CD4-positive, CD25-positive, alpha-beta regulatory T cell (primary cell): Measurements from ENCODE around the gene OTOGL. TPM values are rescaled to one million over a fixed set of nuclear protein-coding genes. Genes with fewer than 3 reads are reported as not detected.

Experiments
- ATAC-seq, 2 donors: fragments of 150-1000 bp; cut with Tn5 transposase; one replicate each; pipeline ENCODE4 v1.10.0; 2021; ENCODE audit warnings: low read depth in 2 of 2, moderate number of reproducible peaks in 2 of 2, moderate library complexity in 1 of 2
- DNase-seq, 3 donors: peaks; one replicate each; pipeline versions ENCODE4 v3.0.0 to v3.0.0-alpha.2; 2012 to 2022; ENCODE audit warnings: mixed read lengths in 1 of 3
- H3K27ac ChIP-seq: one replicate; pipeline ENCODE4 v1.7.0; 2013; ENCODE audit warnings: mild to moderate bottlenecking, low read length; ENCODE audit not compliant: insufficient read depth, poor library complexity, severe bottlenecking
- H3K27me3 ChIP-seq: one replicate; pipeline ENCODE4 v1.7.0; 2013; ENCODE audit warnings: low read length; ENCODE audit not compliant: control insufficient read depth, insufficient read depth
- H3K36me3 ChIP-seq: one replicate; pipeline ENCODE4 v1.7.0; 2013; ENCODE audit warnings: mild to moderate bottlenecking, low read length, moderate library complexity; ENCODE audit not compliant: control insufficient read depth, insufficient read depth
- H3K4me1 ChIP-seq: 2 replicates; pipeline ENCODE4 v1.7.0; 2013; ENCODE audit warnings: mild to moderate bottlenecking, low read length; ENCODE audit not compliant: insufficient read depth, control insufficient read depth, poor library complexity, severe bottlenecking
- H3K4me3 ChIP-seq: one replicate; pipeline ENCODE4 v1.7.0; 2013; ENCODE audit warnings: low read depth, mild to moderate bottlenecking, low read length, moderate library complexity
- H3K9me3 ChIP-seq, 2 experiments: 1 replicate in 1 of 2; 2 replicates in 1 of 2; pipeline ENCODE4 v1.7.0; 2013; ENCODE audit warnings: low read length in 2 of 2, mild to moderate bottlenecking in 1 of 2, moderate library complexity in 1 of 2; ENCODE audit not compliant: control insufficient read depth in 2 of 2
- H3K27ac Mint-ChIP-seq, 3 donors: one replicate each; pipeline ENCODE4 v1.8.0; 2020 to 2022; ENCODE audit warnings: mild to moderate bottlenecking in 3 of 3, mixed read lengths in 3 of 3, moderate library complexity in 2 of 3
- H3K27me3 Mint-ChIP-seq: one replicate; pipeline ENCODE4 v1.8.0; 2022; ENCODE audit warnings: mild to moderate bottlenecking, mixed read lengths
- H3K36me3 Mint-ChIP-seq: one replicate; pipeline ENCODE4 v1.8.0; 2020; ENCODE audit warnings: mixed read lengths
- H3K4me1 Mint-ChIP-seq, 4 donors: one replicate each; pipeline ENCODE4 v1.8.0; 2020 to 2022; ENCODE audit warnings: mixed read lengths in 4 of 4, mild to moderate bottlenecking in 1 of 4
- H3K4me3 Mint-ChIP-seq, 4 donors: one replicate each; pipeline ENCODE4 v1.8.0; 2020 to 2022; ENCODE audit warnings: mild to moderate bottlenecking in 4 of 4, mixed read lengths in 4 of 4, moderate library complexity in 3 of 4
- H3K9me3 Mint-ChIP-seq, 7 donors: one replicate each; pipeline ENCODE4 v1.8.0; 2020 to 2022; ENCODE audit warnings: mixed read lengths in 7 of 7, mild to moderate bottlenecking in 3 of 7, moderate library complexity in 2 of 7
- polyA plus RNA-seq, 4 donors: library from polyadenylated mRNA; unstranded; fragments of 300-500 nt; fragmentation: Illumina TruSeq; gene quantifications; one replicate each; pipeline ENCODE4 v1.2.3, GENCODE V29; 2021
- total RNA-seq: library from RNA; stranded (reverse); gene quantifications from one replicate; pipeline ENCODE4 v1.2.3, GENCODE V29; 2022

OTOGL gene
- total and polyA plus RNA-seq, 5 donors from 2014 or later, result not detected

GRCh38 chr12:80314741-80315140 lies 215.4 kb downstream of the OTOGL start:
- Mint-ChIP-seq H3K9me3 (peaks cover 0 to 4% (median 1%) of the 10 kb centered on the region in 7 donors), H3K4me3 (no peak overlapping the region), H3K4me1 (no peaks in the 10 kb centered on the region), H3K27ac (no peak overlapping the region), H3K27me3 (no peaks in the 10 kb centered on the region), H3K36me3 (no peaks in the 10 kb centered on the region)
- ATAC-seq (no peak), DNase-seq (no peak)
- H3K27ac ChIP-seq, result no peak overlapping the region
- H3K9me3 ChIP-seq, result no peaks in the 10 kb centered on the region
- H3K36me3 ChIP-seq, result no peaks in the 10 kb centered on the region
- no peaks in the 10 kb centered on the region for H3K27me3 ChIP-seq
- H3K4me3 ChIP-seq, result no peak overlapping the region
- H3K4me1 ChIP-seq, result no peaks in the 10 kb centered on the region

GRCh38 chr12:80316222-80316621 lies 216.9 kb downstream of the OTOGL start:
- Mint-ChIP-seq H3K4me3 (no peak overlapping the region), H3K27ac (no peak overlapping the region), H3K4me1 (no peaks in the 10 kb centered on the region), H3K36me3 (no peaks in the 10 kb centered on the region), H3K27me3 (no peaks in the 10 kb centered on the region), H3K9me3 (peaks cover 0 to 2% (median 0%) of the 10 kb centered on the region in 7 donors)
- H3K4me1 ChIP-seq, result no peaks in the 10 kb centered on the region
- H3K27me3 ChIP-seq, result no peaks in the 10 kb centered on the region
- no peaks in the 10 kb centered on the region for H3K9me3 ChIP-seq
- no peak overlapping the region for H3K27ac ChIP-seq
- H3K36me3 ChIP-seq, result no peaks in the 10 kb centered on the region
- no peak overlapping the region for H3K4me3 ChIP-seq
- no peak for DNase-seq
- no peak for ATAC-seq

DNA sequence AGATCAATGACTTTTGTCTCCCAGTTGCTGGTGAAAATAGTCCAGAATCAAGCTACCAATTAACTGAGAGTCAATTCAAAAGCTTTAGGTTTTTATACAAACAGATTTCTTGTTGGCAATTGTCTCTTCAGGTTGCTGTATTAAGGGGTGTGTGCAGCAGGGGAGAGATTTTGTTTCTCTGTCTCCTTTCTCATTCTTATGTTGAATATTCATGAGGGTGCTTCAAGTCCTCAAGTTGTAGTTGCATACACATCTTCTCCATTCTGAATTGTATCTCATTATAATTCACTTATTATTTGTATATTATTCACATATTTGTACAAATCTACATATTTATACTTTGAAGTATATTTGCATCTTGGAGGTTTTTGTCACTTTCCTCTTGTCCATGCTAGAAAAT lies 218.0 kb downstream of the OTOGL start:
- Histone ChIP-seq H3K4me3 (no peak overlapping the region), H3K27ac (no peak overlapping the region), H3K4me1 (no peaks in the 10 kb centered on the region), H3K36me3 (no peaks in the 10 kb centered on the region), H3K27me3 (no peaks in the 10 kb centered on the region), H3K9me3 (no peaks in the 10 kb centered on the region)
- H3K4me1 Mint-ChIP-seq, result no peaks in the 10 kb centered on the region
- DNase-seq (no peak), ATAC-seq (no peak)
- H3K4me3 Mint-ChIP-seq, result no peak overlapping the region
- no peak overlapping the region for H3K27ac Mint-ChIP-seq
- no peaks in the 10 kb centered on the region for H3K27me3 Mint-ChIP-seq
- H3K9me3 Mint-ChIP-seq, result peaks cover 0 to 2% (median 0%) of the 10 kb centered on the region in 7 donors
- no peaks in the 10 kb centered on the region for H3K36me3 Mint-ChIP-seq

DNA sequence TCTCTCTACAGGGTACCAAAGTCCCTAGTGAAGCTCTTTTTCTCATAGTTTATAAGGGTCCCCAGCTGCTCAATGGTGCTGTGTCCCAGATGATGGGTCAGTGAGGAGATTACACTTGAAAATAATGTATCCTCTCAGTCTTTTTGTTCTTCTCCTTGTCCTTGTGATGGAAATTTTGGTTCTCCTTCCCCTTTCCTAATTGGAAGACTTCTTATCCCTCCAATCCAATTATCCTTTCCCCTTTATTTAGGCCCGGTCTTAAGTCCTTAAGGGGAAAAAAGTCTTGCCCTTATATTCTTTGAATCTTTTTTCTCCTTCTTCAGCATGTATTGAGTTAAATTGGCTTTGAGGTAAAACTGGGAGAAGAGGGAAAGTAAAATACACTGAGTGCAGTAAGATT lies 218.6 kb downstream of the OTOGL start:
- Mint-ChIP-seq H3K27ac (no peak overlapping the region), H3K9me3 (peaks cover 0 to 2% (median 0%) of the 10 kb centered on the region in 7 donors), H3K4me1 (no peaks in the 10 kb centered on the region), H3K27me3 (no peaks in the 10 kb centered on the region), H3K36me3 (no peaks in the 10 kb centered on the region), H3K4me3 (no peak overlapping the region)
- DNase-seq (no peak), ATAC-seq (no peak)
- Histone ChIP-seq H3K27me3 (no peaks in the 10 kb centered on the region), H3K9me3 (no peaks in the 10 kb centered on the region), H3K4me1 (no peaks in the 10 kb centered on the region), H3K27ac (no peak overlapping the region), H3K36me3 (no peaks in the 10 kb centered on the region), H3K4me3 (no peak overlapping the region)

DNA sequence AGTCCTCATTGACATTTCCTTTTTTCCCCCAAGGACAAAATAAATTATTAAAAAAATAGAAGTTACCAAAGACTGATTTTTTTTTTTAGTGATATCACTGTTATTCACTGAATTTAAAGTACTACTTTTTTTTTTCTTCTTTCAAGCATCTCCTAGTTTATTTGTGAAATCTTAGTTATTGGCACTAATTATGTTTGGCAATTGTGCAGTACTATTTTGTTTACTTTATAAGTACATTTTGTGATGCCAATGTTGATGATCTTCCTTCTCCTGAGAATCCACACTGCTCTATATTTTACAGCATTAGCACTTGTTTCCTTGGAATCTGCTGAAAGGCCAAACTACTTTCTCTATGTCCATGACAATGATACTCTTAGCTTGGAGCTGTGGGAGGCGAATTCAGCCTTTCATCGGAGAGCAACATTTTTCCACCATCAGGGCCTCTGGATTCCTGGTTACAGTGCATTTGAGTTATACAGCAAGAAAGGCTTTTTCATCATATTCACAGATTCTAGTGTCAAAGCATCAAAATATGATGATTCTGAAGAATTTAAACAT lies 220.9 kb downstream of the OTOGL start:
- Histone ChIP-seq H3K27ac (no peak overlapping the region), H3K9me3 (no peaks in the 10 kb centered on the region), H3K4me1 (no peaks in the 10 kb centered on the region), H3K36me3 (no peaks in the 10 kb centered on the region), H3K4me3 (no peak overlapping the region), H3K27me3 (no peaks in the 10 kb centered on the region)
- no peaks in the 10 kb centered on the region for H3K4me1 Mint-ChIP-seq
- H3K9me3 Mint-ChIP-seq, result peaks cover 0 to 4% (median 0%) of the 10 kb centered on the region in 7 donors
- ATAC-seq (no peak), DNase-seq (no peak)
- no peak overlapping the region for H3K27ac Mint-ChIP-seq
- H3K36me3 Mint-ChIP-seq, result no peaks in the 10 kb centered on the region
- no peak overlapping the region for H3K4me3 Mint-ChIP-seq
- no peaks in the 10 kb centered on the region for H3K27me3 Mint-ChIP-seq

GRCh38 chr12:80321653-80322052 lies 222.3 kb downstream of the OTOGL start:
- ATAC-seq, result no peak
- no peaks in the 10 kb centered on the region for H3K36me3 ChIP-seq
- no peak overlapping the region for H3K4me3 ChIP-seq
- no peaks in the 10 kb centered on the region for H3K4me1 Mint-ChIP-seq
- H3K9me3 Mint-ChIP-seq, result peaks cover 0 to 2% (median 0%) of the 10 kb centered on the region in 7 donors
- no peak overlapping the region for H3K4me3 Mint-ChIP-seq
- H3K9me3 ChIP-seq, result no peaks in the 10 kb centered on the region
- H3K27ac ChIP-seq, result no peak overlapping the region
- no peak overlapping the region for H3K27ac Mint-ChIP-seq
- no peak for DNase-seq
- H3K27me3 Mint-ChIP-seq, result no peaks in the 10 kb centered on the region
- no peaks in the 10 kb centered on the region for H3K27me3 ChIP-seq
- no peaks in the 10 kb centered on the region for H3K4me1 ChIP-seq
- no peaks in the 10 kb centered on the region for H3K36me3 Mint-ChIP-seq

DNA sequence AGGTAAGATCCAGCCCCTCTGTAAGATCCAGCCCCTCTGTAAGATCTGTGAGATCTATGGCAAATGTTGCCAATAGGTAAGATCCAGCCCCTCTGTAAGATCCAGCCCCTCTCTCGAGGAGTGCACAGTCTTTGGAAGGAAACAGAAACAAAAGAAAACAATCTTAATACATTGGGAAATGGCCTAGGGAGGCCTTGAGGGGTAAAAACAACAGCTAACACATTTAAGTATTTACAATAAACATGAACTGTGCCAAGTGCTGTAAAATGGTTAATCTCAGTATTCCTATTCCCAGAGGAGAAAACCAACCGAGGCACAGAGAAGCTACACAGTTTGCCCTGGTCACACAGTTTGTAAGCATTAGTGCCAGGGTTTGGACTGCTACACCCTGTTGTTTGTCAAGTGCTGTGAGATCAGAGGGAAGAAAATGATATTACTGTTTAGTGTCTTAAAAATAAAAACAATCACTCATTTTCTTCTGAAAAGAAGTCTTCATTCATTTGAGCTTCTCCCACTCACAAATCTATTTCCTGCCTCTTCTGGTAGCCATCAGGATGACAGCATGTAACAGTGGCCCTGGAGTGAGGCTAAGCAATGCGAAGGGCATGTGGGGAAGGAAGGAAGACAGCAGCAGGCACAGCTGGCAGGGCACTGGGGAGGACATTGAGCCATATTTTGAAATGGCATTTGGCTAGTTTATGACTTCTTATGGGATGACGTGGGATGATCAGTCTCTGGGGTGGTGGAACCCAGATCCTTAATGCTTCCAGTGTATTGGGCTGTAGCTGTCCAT lies 226.0 kb downstream of the OTOGL start:
- ATAC-seq, result no peak
- no peaks in the 10 kb centered on the region for H3K36me3 Mint-ChIP-seq
- DNase-seq, result no peak
- Histone ChIP-seq H3K27me3 (no peaks in the 10 kb centered on the region), H3K27ac (no peak overlapping the region), H3K4me1 (no peaks in the 10 kb centered on the region), H3K36me3 (no peaks in the 10 kb centered on the region), H3K9me3 (no peaks in the 10 kb centered on the region), H3K4me3 (no peak overlapping the region)
- H3K27me3 Mint-ChIP-seq, result no peaks in the 10 kb centered on the region
- no peak overlapping the region for H3K27ac Mint-ChIP-seq
- peaks cover 0 to 5% (median 0%) of the 10 kb centered on the region in 4 donors for H3K4me1 Mint-ChIP-seq
- no peak overlapping the region for H3K4me3 Mint-ChIP-seq
- peaks cover 0 to 3% (median 0%) of the 10 kb centered on the region in 7 donors for H3K9me3 Mint-ChIP-seq

DNA sequence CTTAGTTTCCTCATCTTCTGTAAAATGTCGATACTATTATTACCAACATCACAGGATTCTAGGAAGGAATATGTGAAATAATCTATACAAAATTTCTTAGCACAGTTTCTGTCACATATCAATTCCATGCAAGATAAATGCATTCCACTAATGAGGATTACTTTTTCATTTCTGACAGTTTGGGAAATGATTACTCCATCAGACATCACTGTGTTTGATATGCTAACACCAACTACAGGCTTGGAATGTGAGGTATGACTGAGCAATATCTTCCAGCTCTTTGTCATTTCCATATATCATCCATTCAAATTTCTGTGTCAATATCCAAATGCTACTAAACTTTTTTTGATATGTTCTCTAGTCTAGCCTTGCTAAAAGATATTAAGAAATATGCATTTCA lies 233.5 kb downstream of the OTOGL start:
- Mint-ChIP-seq H3K4me1 (peaks cover 0 to 5% (median under 1%) of the 10 kb centered on the region in 4 donors), H3K27me3 (no peaks in the 10 kb centered on the region), H3K27ac (no peak overlapping the region), H3K4me3 (no peak overlapping the region), H3K36me3 (no peaks in the 10 kb centered on the region), H3K9me3 (peaks cover 0 to 3% (median 1%) of the 10 kb centered on the region in 7 donors)
- Histone ChIP-seq H3K27me3 (no peaks in the 10 kb centered on the region), H3K36me3 (no peaks in the 10 kb centered on the region), H3K27ac (no peak overlapping the region), H3K4me3 (no peak overlapping the region), H3K9me3 (no peaks in the 10 kb centered on the region), H3K4me1 (no peaks in the 10 kb centered on the region)
- DNase-seq (no peak), ATAC-seq (no peak)
